Measurements from ENCODE around the gene CFAP20.

GRCh38 chr16:58127033-58127556 lies 2.1 kb downstream of the CFAP20 start:
- TF ChIP-seq, protein P1, sequence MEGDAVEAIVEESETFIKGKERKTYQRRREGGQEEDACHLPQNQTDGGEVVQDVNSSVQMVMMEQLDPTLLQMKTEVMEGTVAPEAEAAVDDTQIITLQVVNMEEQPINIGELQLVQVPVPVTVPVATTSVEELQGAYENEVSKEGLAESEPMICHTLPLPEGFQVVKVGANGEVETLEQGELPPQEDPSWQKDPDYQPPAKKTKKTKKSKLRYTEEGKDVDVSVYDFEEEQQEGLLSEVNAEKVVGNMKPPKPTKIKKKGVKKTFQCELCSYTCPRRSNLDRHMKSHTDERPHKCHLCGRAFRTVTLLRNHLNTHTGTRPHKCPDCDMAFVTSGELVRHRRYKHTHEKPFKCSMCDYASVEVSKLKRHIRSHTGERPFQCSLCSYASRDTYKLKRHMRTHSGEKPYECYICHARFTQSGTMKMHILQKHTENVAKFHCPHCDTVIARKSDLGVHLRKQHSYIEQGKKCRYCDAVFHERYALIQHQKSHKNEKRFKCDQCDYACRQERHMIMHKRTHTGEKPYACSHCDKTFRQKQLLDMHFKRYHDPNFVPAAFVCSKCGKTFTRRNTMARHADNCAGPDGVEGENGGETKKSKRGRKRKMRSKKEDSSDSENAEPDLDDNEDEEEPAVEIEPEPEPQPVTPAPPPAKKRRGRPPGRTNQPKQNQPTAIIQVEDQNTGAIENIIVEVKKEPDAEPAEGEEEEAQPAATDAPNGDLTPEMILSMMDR (conservative IDR thresholded peaks at IDR 0.05; ENCODE audit: low read depth, low read length) = peak; percentile 55
- TF ChIP-seq EZH2 (IDR thresholded peaks at IDR 0.05; ENCODE audit: borderline replicate concordance, low read depth, low read length, poor library complexity, severe bottlenecking) = no peak

All from A673 (cell line).